AG10803 (cell line): ENCODE measurements around the gene ASPN.

Experiments used
- DNase-seq: peaks from one replicate; pipeline ENCODE4 v3.0.0; 2010; ENCODE audit warnings: low read depth
- H3K4me3 ChIP-seq: 2 replicates; pipeline ENCODE4 v1.5.1; 2011; ENCODE audit warnings: mild to moderate bottlenecking, low read length, control low read depth
- CTCF ChIP-seq: conservative IDR thresholded peaks from 2 replicates; pipeline ENCODE4 v1.5.1; 2011; ENCODE audit warnings: mild to moderate bottlenecking, low read length, control low read depth, inconsistent platforms

ASPN gene

GRCh38 chr9:92524881-92525280 lies 42.6 kb upstream of the ASPN start:
- H3K4me3 ChIP-seq: no peak overlapping the region
- TF ChIP-seq CTCF: no peak
- DNase-seq: no peak

GRCh38 chr9:92522983-92523970 lies 41.0 kb upstream of the ASPN start:
- no peak for DNase-seq
- no peak overlapping the region for H3K4me3 ChIP-seq
- TF ChIP-seq CTCF: no peak

DNA sequence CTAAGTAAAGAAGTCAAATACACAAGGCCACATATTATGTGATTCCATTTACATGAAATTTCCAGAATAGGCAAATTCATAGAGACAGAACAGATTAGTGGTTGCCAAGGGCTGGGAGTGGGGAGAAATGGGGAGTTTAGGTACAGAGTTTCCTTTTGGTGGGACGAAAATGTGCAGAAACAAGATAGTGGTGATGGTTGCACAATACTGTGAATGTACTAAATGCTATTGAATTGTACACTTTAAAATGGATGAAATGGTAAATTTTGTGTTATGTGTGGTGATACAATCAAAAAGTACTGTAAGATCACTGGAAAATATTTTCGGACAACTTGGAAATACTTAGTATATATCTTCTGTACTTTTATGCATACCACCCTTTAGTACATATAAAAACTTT lies 38.5 kb upstream of the ASPN start:
- no peak for TF ChIP-seq CTCF
- H3K4me3 ChIP-seq: no peak overlapping the region
- no peak for DNase-seq

- no peak for DNase-seq
- no peak overlapping the region for H3K4me3 ChIP-seq
- no peak for TF ChIP-seq CTCF
These were observed 35.9 kb upstream of the ASPN start for GRCh38 chr9:92518199-92518598.

DNA sequence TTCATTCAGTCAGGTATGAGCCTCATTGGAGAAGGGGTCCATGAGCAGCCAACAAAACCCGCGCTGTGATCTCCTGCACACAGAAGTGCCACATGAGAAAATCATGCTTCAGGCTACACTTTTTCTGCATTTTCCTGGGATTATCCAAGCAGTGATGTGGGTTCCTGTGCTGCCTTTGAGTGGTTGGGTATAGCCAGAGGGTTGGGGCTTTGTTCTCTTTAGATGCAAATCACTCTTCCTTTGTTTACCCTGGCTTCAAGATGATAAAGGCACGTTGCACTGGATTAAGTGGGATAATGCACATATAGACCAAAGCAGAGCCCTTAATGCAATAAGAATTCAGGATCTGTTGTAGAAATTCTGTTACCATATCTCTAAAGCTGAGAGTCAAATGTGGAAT lies 34.7 kb upstream of the ASPN start:
- H3K4me3 ChIP-seq: no peak overlapping the region
- TF ChIP-seq CTCF: no peak
- no peak for DNase-seq

- no peak for DNase-seq
- no peak overlapping the region for H3K4me3 ChIP-seq
- TF ChIP-seq CTCF: no peak
These were observed 34.2 kb upstream of the ASPN start for GRCh38 chr9:92516521-92516920.

DNA sequence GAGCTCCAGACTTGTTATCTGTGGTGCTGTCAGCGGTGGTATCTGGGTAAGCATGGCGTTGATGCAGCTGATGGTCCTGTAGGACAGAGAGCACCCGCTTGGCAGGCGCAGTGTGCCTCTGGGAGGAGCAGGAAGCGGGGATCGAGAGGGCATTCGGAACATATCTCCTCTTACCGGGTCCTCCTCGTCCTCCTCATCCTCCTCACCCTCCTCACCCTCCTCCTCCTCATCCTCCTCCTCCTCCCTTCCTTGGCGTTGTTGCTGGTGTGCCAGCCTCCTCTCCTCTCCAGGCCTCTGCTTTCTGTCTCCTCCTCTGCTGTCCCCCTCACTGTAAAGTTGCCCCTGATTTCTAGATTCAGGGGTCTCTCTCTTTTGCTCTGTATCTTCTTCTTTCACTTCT lies 32.3 kb upstream of the ASPN start:
- no peak for DNase-seq
- no peak for TF ChIP-seq CTCF
- no peak overlapping the region for H3K4me3 ChIP-seq
